SK-N-SH (cell line): ENCODE results near the gene PHACTR3. TPM values are rescaled to one million over a fixed set of nuclear protein-coding genes. Genes with fewer than 3 reads are reported as not detected.

ENCODE experiments used
- CTCF ChIA-PET: fragments of 300-600, 350-600 bp; formaldehyde crosslinking; extraction: SDS; loops from one replicate; lab custom pipeline; 2021; lab: Yijun Ruan, JAX
- POLR2A ChIA-PET: fragments of 350-600 bp; sonication (Branson Sonifier 250); formaldehyde crosslinking; extraction: SDS; loops from one replicate; lab custom pipeline; 2020; ENCODE audit warnings: antibody characterized with exemption, inconsistent platforms; lab: Yijun Ruan, JAX
- DNase-seq: peaks from one replicate; pipeline ENCODE4 v3.0.0; 2012
- H2AFZ ChIP-seq: fragments of 200-600 bp; sonication (generic); 2 replicates; pipeline ENCODE4 v1.8.1; 2016; ENCODE audit warnings: antibody characterized with exemption, mild to moderate bottlenecking, low read depth
- H3F3A ChIP-seq: fragments of 200-600 bp; sonication (generic); replicated peaks from 2 replicates; pipeline ENCODE3; 2016; ENCODE audit warnings: antibody characterized with exemption, mild to moderate bottlenecking; ENCODE audit not compliant: insufficient read depth
- H3K27ac ChIP-seq, 2 experiments: fragments of 200-500 bp in 1 of 2; fragments of 200-600 bp in 1 of 2; sonication (Bioruptor generic) in 1 of 2; sonication (generic), shearing (Covaris generic) in 1 of 2; 2 replicates each; pipeline versions ENCODE4 v1.5.1 to v1.6.1; 2014 to 2016; ENCODE audit warnings: low read depth in 2 of 2, inconsistent platforms in 1 of 2, low read length in 1 of 2, mild to moderate bottlenecking in 1 of 2, mixed read lengths in 1 of 2
- H3K27me3 ChIP-seq: fragments of 200-600 bp; sonication (generic), shearing (Covaris generic); 2 replicates; pipeline ENCODE4 v1.6.1; 2016; ENCODE audit warnings: mixed run types; ENCODE audit not compliant: insufficient read depth
- H3K36me3 ChIP-seq, 2 experiments: fragments of 200-500 bp in 1 of 2; fragments of 200-600 bp in 1 of 2; sonication (Bioruptor generic) in 1 of 2; sonication (generic) in 1 of 2; replicated peaks in 1 of 2; 2 replicates each; pipeline versions ENCODE3 to v1.5.1; 2014 to 2016; ENCODE audit warnings: low read length in 1 of 2, mild to moderate bottlenecking in 1 of 2; ENCODE audit not compliant: insufficient read depth in 2 of 2, control insufficient read depth in 1 of 2
- H3K4me1 ChIP-seq, 2 experiments: fragments of 200-500 bp in 1 of 2; fragments of 200-600 bp in 1 of 2; sonication (Bioruptor generic) in 1 of 2; sonication (generic), shearing (Covaris generic) in 1 of 2; 2 replicates each; pipeline versions ENCODE4 v1.5.1 to v1.6.1; 2014 to 2016; ENCODE audit warnings: low read depth in 1 of 2, low read length in 1 of 2, mixed run types in 1 of 2; ENCODE audit not compliant: insufficient read depth in 2 of 2, control insufficient read depth in 1 of 2
- H3K4me2 ChIP-seq: fragments of 200-600 bp; sonication (generic), shearing (Covaris generic); 2 replicates; pipeline ENCODE4 v1.6.1; 2017; ENCODE audit warnings: mixed run types
- H3K4me3 ChIP-seq, 2 experiments: fragments of 200-500 bp in 1 of 2; fragments of 200-600 bp in 1 of 2; sonication (Bioruptor generic) in 1 of 2; sonication (generic), shearing (Covaris generic) in 1 of 2; 2 replicates each; pipeline versions ENCODE4 v1.5.1 to v1.8.1; 2014 to 2016; ENCODE audit warnings: low read depth in 2 of 2, inconsistent platforms in 1 of 2, low read length in 1 of 2, mild to moderate bottlenecking in 1 of 2, mixed read lengths in 1 of 2, moderate library complexity in 1 of 2
- H3K79me2 ChIP-seq: fragments of 200-600 bp; sonication (generic); 2 replicates; pipeline ENCODE4 v1.8.1; 2017; ENCODE audit warnings: mild to moderate bottlenecking; ENCODE audit not compliant: insufficient read depth
- H3K9ac ChIP-seq: fragments of 200-600 bp; sonication (generic); 2 replicates; pipeline ENCODE4 v1.6.1; 2017; ENCODE audit warnings: mixed run types
- H3K9me2 ChIP-seq: fragments of 200-600 bp; sonication (generic); 2 replicates; pipeline ENCODE4 v1.6.1; 2017; ENCODE audit warnings: mixed run types
- H3K9me3 ChIP-seq: fragments of 200-600 bp; sonication (generic); 2 replicates; pipeline ENCODE4 v1.6.1; 2017; ENCODE audit warnings: mixed run types, mild to moderate bottlenecking, moderate library complexity
- H4K20me1 ChIP-seq: fragments of 200-600 bp; sonication (generic); 2 replicates; pipeline ENCODE4 v1.6.1; 2017; ENCODE audit warnings: mild to moderate bottlenecking, mixed run types; ENCODE audit not compliant: insufficient read depth
- CHD2 ChIP-seq: fragments of 150-350 bp; IDR thresholded peaks from 2 replicates; pipeline ENCODE4 v1.6.1; 2018; ENCODE audit warnings: low read length; ENCODE audit not compliant: partially characterized antibody
- ELF1 ChIP-seq: IDR thresholded peaks from 2 replicates; pipeline ENCODE4 v1.4.0; 2012
- EP300 ChIP-seq, 2 experiments: IDR thresholded peaks; 2 replicates each; pipeline versions ENCODE4 v1.4.0 to v1.6.1; 2012; ENCODE audit warnings: borderline replicate concordance in 1 of 2, low read depth in 1 of 2, low read length in 1 of 2
- EZH2phosphoT487 ChIP-seq: fragments of 200-600 bp; sonication (generic); IDR thresholded peaks from 2 replicates; pipeline ENCODE4 v1.6.1; 2017; ENCODE audit warnings: low read depth, mixed run types, mild to moderate bottlenecking, antibody characterized with exemption, moderate library complexity, borderline replicate concordance
- FOSL2 ChIP-seq: IDR thresholded peaks from 2 replicates; pipeline ENCODE4 v1.4.0; 2012; ENCODE audit warnings: low read depth, mild to moderate bottlenecking, moderate library complexity, borderline replicate concordance
- FOXJ3 ChIP-seq: sonication (generic); formaldehyde crosslinking; IDR thresholded peaks from 2 replicates; pipeline ENCODE4 v1.5.1; 2020; ENCODE audit warnings: mild to moderate bottlenecking, missing genetic modification reagents
- GATA2 ChIP-seq: sonication (generic); formaldehyde crosslinking; IDR thresholded peaks from 2 replicates; pipeline ENCODE4 v1.5.0; 2020; ENCODE audit warnings: mild to moderate bottlenecking, missing genetic modification reagents
- JUND ChIP-seq: IDR thresholded peaks from 2 replicates; pipeline ENCODE4 v1.4.0; 2012
- MEF2A ChIP-seq: IDR thresholded peaks from 2 replicates; pipeline ENCODE4 v1.4.0; 2012; ENCODE audit warnings: low read depth, borderline replicate concordance
- MXI1 ChIP-seq: IDR thresholded peaks from 2 replicates; pipeline ENCODE4 v1.6.1; 2012; ENCODE audit warnings: mild to moderate bottlenecking, low read depth, low read length, improper control_type of control experiment
- POLR2AphosphoS5 ChIP-seq: IDR thresholded peaks from 2 replicates; pipeline ENCODE4 v1.6.1; 2012; ENCODE audit warnings: low read depth, low read length
- RAD21 ChIP-seq: IDR thresholded peaks from 2 replicates; pipeline ENCODE4 v1.6.1; 2012; ENCODE audit warnings: mild to moderate bottlenecking, low read length
- RCOR1 ChIP-seq: fragments of 150-350 bp; IDR thresholded peaks from 2 replicates; pipeline ENCODE4 v1.6.1; 2017; ENCODE audit warnings: antibody characterized with exemption, low read length
- RXRA ChIP-seq: IDR thresholded peaks from 2 replicates; pipeline ENCODE4 v1.4.0; 2012; ENCODE audit warnings: low read depth, mild to moderate bottlenecking, borderline replicate concordance
- SMC3 ChIP-seq: IDR thresholded peaks from 2 replicates; pipeline ENCODE4 v1.6.1; 2012; ENCODE audit warnings: low read depth, low read length, improper control_type of control experiment
- TAF1 ChIP-seq: IDR thresholded peaks from 2 replicates; pipeline ENCODE4 v1.6.1; 2012; ENCODE audit warnings: low read depth, mild to moderate bottlenecking, low read length, moderate library complexity, borderline replicate concordance
- TCF12 ChIP-seq: IDR thresholded peaks from 2 replicates; pipeline ENCODE4 v1.4.0; 2012
- YY1 ChIP-seq: IDR thresholded peaks from 2 replicates; pipeline ENCODE4 v1.4.0; 2012; ENCODE audit warnings: low read depth, mild to moderate bottlenecking
- WGBS: methylation state at CpG from one replicate; pipeline ENCODE4 v1.1.6; 2017; ENCODE audit warnings: low lambda C conversion rate; 5-methylcytosine and 5-hydroxymethylcytosine counted together
- polyA plus RNA-seq, 3 experiments: library from polyadenylated mRNA; depleted of rRNA; stranded (reverse); fragments of >200 nt; gene quantifications; 2 replicates each; pipeline ENCODE4 v1.2.3, GENCODE V29; 2012
- TF ChIP-seq, protein P1 (sequence below): IDR thresholded peaks from 2 replicates; pipeline ENCODE4 v1.4.0; 2012; ENCODE audit warnings: low read depth, borderline replicate concordance
- TF ChIP-seq, protein P2 (sequence below): IDR thresholded peaks from 2 replicates; pipeline ENCODE4 v1.4.0; 2012; ENCODE audit warnings: low read depth, borderline replicate concordance
- TF ChIP-seq, protein P3 (sequence below): IDR thresholded peaks from 2 replicates; pipeline ENCODE4 v1.6.1; 2012; ENCODE audit warnings: mild to moderate bottlenecking, low read depth, low read length, moderate library complexity

Gene PHACTR3
- polyA plus RNA-seq, 1 of the 3 experiments (the other 2 are of a cell fraction): 0.10 TPM

DNA sequence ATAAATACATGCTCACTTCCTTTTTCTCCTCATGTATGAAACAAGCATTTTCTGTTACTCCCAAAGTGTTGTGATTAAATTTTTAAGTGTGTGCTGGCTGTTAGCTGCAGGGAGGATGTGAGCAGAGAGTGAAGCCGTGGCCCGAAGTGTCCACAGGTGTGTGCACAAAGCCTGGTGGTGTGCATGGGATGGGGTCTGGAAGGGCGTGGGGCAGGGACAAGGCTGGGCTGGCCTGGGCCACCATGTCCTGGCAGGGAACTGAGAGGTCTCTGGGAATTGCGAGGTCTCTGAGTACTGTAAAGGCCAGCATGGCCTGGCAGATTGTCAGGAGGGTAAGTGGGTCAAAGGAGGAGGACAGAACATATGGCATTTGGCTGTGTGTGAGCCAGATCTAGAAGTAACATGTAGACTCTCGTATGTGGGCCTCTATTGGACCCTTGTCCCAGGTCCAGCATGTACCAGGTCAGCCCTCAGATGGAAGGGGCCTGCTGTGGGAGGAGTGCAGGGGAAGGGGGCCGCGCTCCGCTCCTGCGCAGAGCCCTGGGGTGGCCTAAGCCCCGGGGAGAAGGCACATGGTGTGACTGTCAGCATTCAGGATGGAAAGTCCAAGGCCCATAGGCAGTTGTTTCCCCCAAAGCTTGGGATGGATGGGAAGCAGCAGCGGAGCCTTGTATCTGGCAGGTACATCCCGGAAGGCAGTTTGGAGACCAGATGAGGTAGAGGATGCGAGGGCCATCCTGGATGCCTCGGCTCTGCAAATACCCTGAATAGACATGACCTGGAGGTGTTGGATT lies 45.1 kb upstream of the PHACTR3 start:
- H2AFZ ChIP-seq: no peak overlapping the region
- H3K27me3 ChIP-seq: no peaks in the 10 kb centered on the region
- ChIA-PET CTCF (interaction anchor here (1.0 to 6.5 kb wide), 8 partner anchors 11 to 179 kb away, joined by 3 to 107 read pairs (median 6); no protein-coding TSS in a partner anchor), POLR2A (no interaction called here)
- H3K4me2 ChIP-seq: no peak overlapping the region
- H3K9me2 ChIP-seq: no peaks in the 10 kb centered on the region
- H3K9me3 ChIP-seq: no peaks in the 10 kb centered on the region; the same call in 1 of the 2 replicates
- peaks cover 0 to 7% of the 10 kb centered on the region in 2 experiments; a peak in 1 of 4 replicates for H3K4me1 ChIP-seq
- WGBS: 46% methylated on average over 9 of the region's 14 CpGs
- no peaks in the 10 kb centered on the region for H3F3A ChIP-seq
- no peaks in the 10 kb centered on the region for H3K36me3 ChIP-seq
- no peak for DNase-seq
- no peak overlapping the region for H3K27ac ChIP-seq
- no peak for TF ChIP-seq CHD2
- TF ChIP-seq EP300 (IDR thresholded peaks at IDR 0.05; ENCODE audit: borderline replicate concordance in 1 of 2, low read depth in 1 of 2, low read length in 1 of 2): no peak
- no peak for TF ChIP-seq SMC3
- TF ChIP-seq RXRA: no peak
- no peak for TF ChIP-seq RCOR1
- TF ChIP-seq TAF1: no peak
- no peak for TF ChIP-seq RAD21
- no peak for TF ChIP-seq TCF12
- H3K9ac ChIP-seq: no peak overlapping the region
- no peak overlapping the region for H3K4me3 ChIP-seq
- H4K20me1 ChIP-seq: no peaks in the 10 kb centered on the region
- H3K79me2 ChIP-seq: no peaks in the 10 kb centered on the region

DNA sequence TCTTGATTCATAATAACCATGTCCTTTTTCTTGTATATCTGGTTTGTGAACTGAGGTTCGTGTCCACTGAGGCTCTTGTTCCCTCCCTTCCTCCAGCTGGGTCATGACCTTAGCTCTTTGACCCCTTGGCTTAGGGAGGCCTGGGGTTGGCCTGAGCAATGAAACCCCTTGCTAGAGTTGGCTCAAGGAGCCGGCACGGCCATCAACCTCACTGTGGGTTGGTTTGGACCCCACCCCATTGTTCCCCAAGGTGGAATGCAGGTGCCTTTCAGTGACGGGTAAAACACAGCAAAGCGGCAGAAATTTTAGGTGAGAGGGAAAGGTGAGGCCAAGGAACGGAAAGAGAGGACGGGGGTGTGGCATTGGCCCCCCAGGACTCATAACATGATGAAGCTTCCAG lies 44.5 kb upstream of the PHACTR3 start:
- no peak for TF ChIP-seq GATA2 (CRISPR knock-in tag)
- no peak for TF ChIP-seq YY1
- TF ChIP-seq, protein P1, sequence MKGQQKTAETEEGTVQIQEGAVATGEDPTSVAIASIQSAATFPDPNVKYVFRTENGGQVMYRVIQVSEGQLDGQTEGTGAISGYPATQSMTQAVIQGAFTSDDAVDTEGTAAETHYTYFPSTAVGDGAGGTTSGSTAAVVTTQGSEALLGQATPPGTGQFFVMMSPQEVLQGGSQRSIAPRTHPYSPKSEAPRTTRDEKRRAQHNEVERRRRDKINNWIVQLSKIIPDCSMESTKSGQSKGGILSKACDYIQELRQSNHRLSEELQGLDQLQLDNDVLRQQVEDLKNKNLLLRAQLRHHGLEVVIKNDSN: no peak
- TF ChIP-seq, protein P2, sequence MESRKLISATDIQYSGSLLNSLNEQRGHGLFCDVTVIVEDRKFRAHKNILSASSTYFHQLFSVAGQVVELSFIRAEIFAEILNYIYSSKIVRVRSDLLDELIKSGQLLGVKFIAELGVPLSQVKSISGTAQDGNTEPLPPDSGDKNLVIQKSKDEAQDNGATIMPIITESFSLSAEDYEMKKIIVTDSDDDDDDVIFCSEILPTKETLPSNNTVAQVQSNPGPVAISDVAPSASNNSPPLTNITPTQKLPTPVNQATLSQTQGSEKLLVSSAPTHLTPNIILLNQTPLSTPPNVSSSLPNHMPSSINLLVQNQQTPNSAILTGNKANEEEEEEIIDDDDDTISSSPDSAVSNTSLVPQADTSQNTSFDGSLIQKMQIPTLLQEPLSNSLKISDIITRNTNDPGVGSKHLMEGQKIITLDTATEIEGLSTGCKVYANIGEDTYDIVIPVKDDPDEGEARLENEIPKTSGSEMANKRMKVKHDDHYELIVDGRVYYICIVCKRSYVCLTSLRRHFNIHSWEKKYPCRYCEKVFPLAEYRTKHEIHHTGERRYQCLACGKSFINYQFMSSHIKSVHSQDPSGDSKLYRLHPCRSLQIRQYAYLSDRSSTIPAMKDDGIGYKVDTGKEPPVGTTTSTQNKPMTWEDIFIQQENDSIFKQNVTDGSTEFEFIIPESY: no peak
- TF ChIP-seq POLR2AphosphoS5: no peak
- no peak for TF ChIP-seq JUND
- TF ChIP-seq EZH2phosphoT487: no peak
- TF ChIP-seq FOXJ3 (CRISPR knock-in tag): no peak
- TF ChIP-seq, protein P3, sequence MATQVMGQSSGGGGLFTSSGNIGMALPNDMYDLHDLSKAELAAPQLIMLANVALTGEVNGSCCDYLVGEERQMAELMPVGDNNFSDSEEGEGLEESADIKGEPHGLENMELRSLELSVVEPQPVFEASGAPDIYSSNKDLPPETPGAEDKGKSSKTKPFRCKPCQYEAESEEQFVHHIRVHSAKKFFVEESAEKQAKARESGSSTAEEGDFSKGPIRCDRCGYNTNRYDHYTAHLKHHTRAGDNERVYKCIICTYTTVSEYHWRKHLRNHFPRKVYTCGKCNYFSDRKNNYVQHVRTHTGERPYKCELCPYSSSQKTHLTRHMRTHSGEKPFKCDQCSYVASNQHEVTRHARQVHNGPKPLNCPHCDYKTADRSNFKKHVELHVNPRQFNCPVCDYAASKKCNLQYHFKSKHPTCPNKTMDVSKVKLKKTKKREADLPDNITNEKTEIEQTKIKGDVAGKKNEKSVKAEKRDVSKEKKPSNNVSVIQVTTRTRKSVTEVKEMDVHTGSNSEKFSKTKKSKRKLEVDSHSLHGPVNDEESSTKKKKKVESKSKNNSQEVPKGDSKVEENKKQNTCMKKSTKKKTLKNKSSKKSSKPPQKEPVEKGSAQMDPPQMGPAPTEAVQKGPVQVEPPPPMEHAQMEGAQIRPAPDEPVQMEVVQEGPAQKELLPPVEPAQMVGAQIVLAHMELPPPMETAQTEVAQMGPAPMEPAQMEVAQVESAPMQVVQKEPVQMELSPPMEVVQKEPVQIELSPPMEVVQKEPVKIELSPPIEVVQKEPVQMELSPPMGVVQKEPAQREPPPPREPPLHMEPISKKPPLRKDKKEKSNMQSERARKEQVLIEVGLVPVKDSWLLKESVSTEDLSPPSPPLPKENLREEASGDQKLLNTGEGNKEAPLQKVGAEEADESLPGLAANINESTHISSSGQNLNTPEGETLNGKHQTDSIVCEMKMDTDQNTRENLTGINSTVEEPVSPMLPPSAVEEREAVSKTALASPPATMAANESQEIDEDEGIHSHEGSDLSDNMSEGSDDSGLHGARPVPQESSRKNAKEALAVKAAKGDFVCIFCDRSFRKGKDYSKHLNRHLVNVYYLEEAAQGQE: no peak
- no peak for TF ChIP-seq MEF2A
- no peak for TF ChIP-seq RXRA
- TF ChIP-seq ELF1: no peak
- no peak for TF ChIP-seq FOSL2
- TF ChIP-seq EP300 (IDR thresholded peaks at IDR 0.05; ENCODE audit: borderline replicate concordance in 1 of 2, low read depth in 1 of 2, low read length in 1 of 2): no peak
- TF ChIP-seq MXI1: no peak
- no peak for TF ChIP-seq TAF1
- TF ChIP-seq, all 33 proteins: peak for 0
- no peaks in the 10 kb centered on the region for H3K36me3 ChIP-seq
- no peak for DNase-seq
- no peaks in the 10 kb centered on the region for H3K9me2 ChIP-seq
- no peak overlapping the region for H3K4me3 ChIP-seq
- WGBS: 46% methylated on average over 7 of the region's 7 CpGs
- H3K27me3 ChIP-seq: no peaks in the 10 kb centered on the region
- ChIA-PET POLR2A (no interaction called here), CTCF (interaction anchor here (0.7 to 6.5 kb wide), 16 partner anchors 11 to 934 kb away, joined by 3 to 107 read pairs (median 5); no protein-coding TSS in a partner anchor)
- peaks cover 0 to 7% of the 10 kb centered on the region in 2 experiments; a peak in 1 of 4 replicates for H3K4me1 ChIP-seq
- no peaks in the 10 kb centered on the region; the same call in 1 of the 2 replicates for H3K9me3 ChIP-seq
- no peaks in the 10 kb centered on the region for H3K79me2 ChIP-seq
- no peaks in the 10 kb centered on the region for H4K20me1 ChIP-seq
- no peak overlapping the region for H2AFZ ChIP-seq
- no peaks in the 10 kb centered on the region for H3F3A ChIP-seq
- no peak overlapping the region for H3K27ac ChIP-seq
- H3K9ac ChIP-seq: no peak overlapping the region
- no peak overlapping the region for H3K4me2 ChIP-seq
